DMS79 (cell line): ENCODE data around the gene CTNNAL1.
"Not testable (repeated sequence)": the region's sequence is repeated elsewhere in the genome, so short reads cannot be mapped to it uniquely, and the experiment has no call there.

Source experiments
- DNase-seq: peaks from one replicate; lab custom pipeline; 2025; lab: John Stamatoyannopoulos, UW

Gene CTNNAL1

GRCh38 chr9:109012876-109013678, at the start of gene CTNNAL1:
TSS of gene CTNNAL1 (minus strand) at chr9:109013499. CDS start at chr9:109013442, 57 bp downstream.
- no peak for DNase-seq

- no peak for DNase-seq
Measured at GRCh38 chr9:109062543-109062942, 49.2 kb upstream of the CTNNAL1 start.

- no peak for DNase-seq
Measured at GRCh38 chr9:109060191-109060590, 46.9 kb upstream of the CTNNAL1 start.

- DNase-seq, result not testable (repeated sequence)
Measured at GRCh38 chr9:109053121-109053520, 39.8 kb upstream of the CTNNAL1 start.

GRCh38 chr9:109052416-109052815, 39.1 kb upstream of the CTNNAL1 start:
- no peak for DNase-seq

GRCh38 chr9:109051733-109052132, 38.4 kb upstream of the CTNNAL1 start:
- DNase-seq, result no peak

- DNase-seq, result no peak
Measured at GRCh38 chr9:109050444-109050843, 37.1 kb upstream of the CTNNAL1 start.

- no peak for DNase-seq
Measured at GRCh38 chr9:109048822-109049221, 35.5 kb upstream of the CTNNAL1 start.

- DNase-seq, result no peak
Measured at GRCh38 chr9:109047259-109047658, 34.0 kb upstream of the CTNNAL1 start.

- no peak for DNase-seq
Measured at GRCh38 chr9:109046346-109046745, 33.0 kb upstream of the CTNNAL1 start.

- DNase-seq, result no peak
Measured at GRCh38 chr9:109043578-109043977, 30.3 kb upstream of the CTNNAL1 start.

GRCh38 chr9:109040571-109040970, 27.3 kb upstream of the CTNNAL1 start:
- DNase-seq, result no peak

GRCh38 chr9:109039539-109039938, 26.2 kb upstream of the CTNNAL1 start:
- DNase-seq, result no peak

GRCh38 chr9:109037946-109038715, 24.8 kb upstream of the CTNNAL1 start:
- DNase-seq, result no peak

GRCh38 chr9:109036744-109037680, 23.7 kb upstream of the CTNNAL1 start:
- no peak for DNase-seq

GRCh38 chr9:109035684-109036423, 22.6 kb upstream of the CTNNAL1 start:
- no peak for DNase-seq

- no peak for DNase-seq
Measured at GRCh38 chr9:109033941-109034700, 20.8 kb upstream of the CTNNAL1 start.

- no peak for DNase-seq
Measured at GRCh38 chr9:109031241-109031640, 17.9 kb upstream of the CTNNAL1 start.

GRCh38 chr9:109030426-109030825, 17.1 kb upstream of the CTNNAL1 start:
- DNase-seq, result no peak

- no peak for DNase-seq
Measured at GRCh38 chr9:109028457-109028856, 15.2 kb upstream of the CTNNAL1 start.

- DNase-seq, result no peak
Measured at GRCh38 chr9:109027176-109027575, 13.9 kb upstream of the CTNNAL1 start.
